HT1080 (cell line): ENCODE results near the gene INF2. TPM values are rescaled to one million over a fixed set of nuclear protein-coding genes. Genes with fewer than 3 reads are reported as not detected.

ENCODE experiments used
- DNase-seq: peaks from one replicate; pipeline ENCODE4 v3.0.0-alpha.2; 2015; ENCODE audit warnings: low read depth
- total RNA-seq: library from RNA; depleted of rRNA; stranded (reverse); fragments of >200 nt; shearing (Covaris generic); gene quantifications from 2 replicates; pipeline ENCODE4 v1.2.3, GENCODE V29; 2014

INF2 gene
- total RNA-seq, 1 experiment from 2014 or later = 80.0 TPM

- DNase-seq = no peak
Observed at GRCh38 chr14:104700747-104701217, 11.4 kb downstream of the INF2 start.

- no peak for DNase-seq
Observed at GRCh38 chr14:104701383-104702076, 12.1 kb downstream of the INF2 start.

- DNase-seq = no peak
Observed at GRCh38 chr14:104702106-104702505, 12.7 kb downstream of the INF2 start.

- no peak for DNase-seq
Observed at GRCh38 chr14:104702673-104703072, 13.3 kb downstream of the INF2 start.

GRCh38 chr14:104703269-104703668, 13.9 kb downstream of the INF2 start:
- DNase-seq = no peak

- DNase-seq = no peak
Observed at GRCh38 chr14:104704252-104704651, 14.8 kb downstream of the INF2 start.

GRCh38 chr14:104705340-104706047, 16.1 kb downstream of the INF2 start:
- no peak for DNase-seq

- DNase-seq = no peak
Observed at GRCh38 chr14:104706733-104707607, 17.6 kb downstream of the INF2 start.

GRCh38 chr14:104707608-104708595, 18.5 kb downstream of the INF2 start:
- no peak for DNase-seq

GRCh38 chr14:104708606-104709268, 19.3 kb downstream of the INF2 start:
- DNase-seq = peak; percentile 64

- DNase-seq = no peak
Observed at GRCh38 chr14:104709387-104710039, 20.1 kb downstream of the INF2 start.

- DNase-seq = no peak
Observed at GRCh38 chr14:104710071-104710735, 20.8 kb downstream of the INF2 start.

GRCh38 chr14:104712881-104713734, 23.7 kb downstream of the INF2 start:
- no peak for DNase-seq

- no peak for DNase-seq
Observed at GRCh38 chr14:104714066-104714465, 24.6 kb downstream of the INF2 start.

GRCh38 chr14:104714681-104715080, 25.3 kb downstream of the INF2 start:
- no peak for DNase-seq

GRCh38 chr14:104715416-104715815, 26.0 kb downstream of the INF2 start:
- no peak for DNase-seq

- no peak for DNase-seq
Observed at GRCh38 chr14:104715871-104716270, 26.5 kb downstream of the INF2 start.

GRCh38 chr14:104717137-104717536, 27.7 kb downstream of the INF2 start:
- no peak for DNase-seq
